ENCODE results near the gene CPLX4. TPM values are rescaled to one million over a fixed set of nuclear protein-coding genes. Genes with fewer than 3 reads are reported as not detected.

Gene CPLX4
- total and polyA plus RNA-seq, 2 donors (not counting 1 experiment from before 2014, with no cell fraction given), result not detected

DNA sequence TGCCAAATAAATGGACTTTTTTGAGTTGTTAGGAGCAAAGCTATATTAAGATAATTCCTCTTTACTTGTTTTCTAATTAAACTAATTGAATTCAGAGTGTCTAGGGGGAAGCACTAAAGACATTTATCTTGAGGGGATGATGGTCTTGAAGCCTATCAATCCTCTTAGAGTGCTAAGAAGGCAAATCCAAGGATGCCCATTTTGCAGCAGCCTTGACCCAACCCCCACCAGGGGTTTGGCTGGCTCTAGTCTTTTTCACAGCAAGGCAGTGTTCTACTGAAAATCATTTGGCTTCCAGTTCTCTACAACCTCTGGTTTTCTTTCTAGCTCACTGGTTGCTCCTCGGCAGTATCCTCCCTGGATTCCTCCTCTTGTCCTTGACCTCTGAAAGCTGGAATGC is 38.7 kb downstream of the CPLX4 start:
- 53% methylated on average over 1 of the region's 1 CpG for WGBS (ENCODE audit: insufficient coverage)
- POLR2A ChIA-PET, result no interaction called here
- Histone ChIP-seq H3K9ac (ENCODE audit: low read length) (no peak overlapping the region), H3K27me3 (replicated peaks in 1 of 4; ENCODE audit: control extremely low read depth in 1 of 4, control insufficient read depth in 3 of 4, insufficient read depth in 4 of 4, low read length in 3 of 4) (peaks cover 0 to 37% (median 20%) of the 10 kb centered on the region in 4 experiments), H3K79me2 (ENCODE audit: control insufficient read depth, insufficient read depth, low read length) (no peaks in the 10 kb centered on the region), H3K4me2 (replicated peaks; ENCODE audit: low read depth, low read length, poor library complexity, severe bottlenecking) (no peak overlapping the region), H3K36me3 (replicated peaks in 1 of 2; ENCODE audit: control extremely low read depth in 1 of 2, control insufficient read depth in 1 of 2, extremely low read depth in 1 of 2, insufficient read depth in 2 of 2, low read length in 1 of 2) (no peaks in the 10 kb centered on the region), H3K4me1 (ENCODE audit: control insufficient read depth in 2 of 2, insufficient read depth in 2 of 2, low read length in 2 of 2) (no peaks in the 10 kb centered on the region), H4K20me1 (ENCODE audit: control insufficient read depth, insufficient read depth, low read length, poor library complexity, severe bottlenecking) (no peaks in the 10 kb centered on the region), H3K27ac (ENCODE audit: low read length in 2 of 2) (no peak overlapping the region), H3K4me3 (ENCODE audit: control extremely low read depth in 1 of 5, extremely low read depth in 1 of 5, insufficient read depth in 1 of 5, low read depth in 2 of 5, low read length in 4 of 5) (no peak overlapping the region), H2AFZ (ENCODE audit: insufficient read depth, low read depth, low read length, poor library complexity, severe bottlenecking) (no peak overlapping the region), H3K9me3 (ENCODE audit: control extremely low read depth in 1 of 3, control insufficient read depth in 2 of 3, insufficient read depth in 1 of 3, low read length in 2 of 3) (peaks cover 0 to 1% (median 0%) of the 10 kb centered on the region in 3 donors)
- no peak for ATAC-seq (ENCODE audit: low read depth)
- Mint-ChIP-seq H3K4me1 (no peaks in the 10 kb centered on the region), H3K27ac (no peak overlapping the region), H3K27me3 (peaks cover 63% of the 10 kb centered on the region), H3K4me3 (no peak overlapping the region), H3K9me3 (ENCODE audit: insufficient read depth) (no peaks in the 10 kb centered on the region)
- CTCF ChIA-PET, result no interaction called here
- no peak for TF ChIP-seq EZH2 (IDR thresholded peaks at IDR 0.05; ENCODE audit: borderline replicate concordance, insufficient read depth, low read depth, low read length, poor library complexity, severe bottlenecking)
- TF ChIP-seq, protein P1, sequence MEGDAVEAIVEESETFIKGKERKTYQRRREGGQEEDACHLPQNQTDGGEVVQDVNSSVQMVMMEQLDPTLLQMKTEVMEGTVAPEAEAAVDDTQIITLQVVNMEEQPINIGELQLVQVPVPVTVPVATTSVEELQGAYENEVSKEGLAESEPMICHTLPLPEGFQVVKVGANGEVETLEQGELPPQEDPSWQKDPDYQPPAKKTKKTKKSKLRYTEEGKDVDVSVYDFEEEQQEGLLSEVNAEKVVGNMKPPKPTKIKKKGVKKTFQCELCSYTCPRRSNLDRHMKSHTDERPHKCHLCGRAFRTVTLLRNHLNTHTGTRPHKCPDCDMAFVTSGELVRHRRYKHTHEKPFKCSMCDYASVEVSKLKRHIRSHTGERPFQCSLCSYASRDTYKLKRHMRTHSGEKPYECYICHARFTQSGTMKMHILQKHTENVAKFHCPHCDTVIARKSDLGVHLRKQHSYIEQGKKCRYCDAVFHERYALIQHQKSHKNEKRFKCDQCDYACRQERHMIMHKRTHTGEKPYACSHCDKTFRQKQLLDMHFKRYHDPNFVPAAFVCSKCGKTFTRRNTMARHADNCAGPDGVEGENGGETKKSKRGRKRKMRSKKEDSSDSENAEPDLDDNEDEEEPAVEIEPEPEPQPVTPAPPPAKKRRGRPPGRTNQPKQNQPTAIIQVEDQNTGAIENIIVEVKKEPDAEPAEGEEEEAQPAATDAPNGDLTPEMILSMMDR (IDR thresholded peaks at IDR 0.05), result no peak
- intact Hi-C loops (cut with micrococcal nuclease), result no loop called here
- no peak for DNase-seq

DNA sequence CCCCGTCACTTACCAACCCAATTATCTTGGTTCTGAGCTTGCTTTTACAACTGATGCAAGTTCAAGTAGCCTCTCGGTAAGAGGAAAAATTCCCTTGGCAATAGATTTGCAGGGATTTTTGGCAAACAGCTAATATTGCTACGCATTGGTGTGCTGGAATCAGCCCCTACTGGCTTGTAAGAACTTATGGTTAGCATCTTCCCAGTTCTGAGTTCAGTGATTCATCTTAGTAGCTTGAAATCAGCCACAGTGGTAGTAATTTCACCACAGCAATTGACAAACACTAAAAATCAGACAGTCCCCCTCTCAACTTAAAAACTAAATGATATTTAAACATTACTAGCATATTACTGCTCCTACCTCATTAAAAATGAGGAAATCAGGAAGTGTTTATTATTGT is 39.3 kb downstream of the CPLX4 start:
- no peak overlapping the region for H3K4me2 ChIP-seq (replicated peaks; ENCODE audit: low read depth, low read length, poor library complexity, severe bottlenecking)
- H3K4me3 ChIP-seq (ENCODE audit: control extremely low read depth in 1 of 5, extremely low read depth in 1 of 5, insufficient read depth in 1 of 5, low read depth in 2 of 5, low read length in 4 of 5), result no peak overlapping the region
- H3K4me3 Mint-ChIP-seq, result no peak overlapping the region
- H2AFZ ChIP-seq (ENCODE audit: insufficient read depth, low read depth, low read length, poor library complexity, severe bottlenecking), result no peak overlapping the region
- DNase-seq (no peak), ATAC-seq (ENCODE audit: low read depth) (no peak)
- intact Hi-C loops (cut with micrococcal nuclease), result no loop called here
- H3K9me3 ChIP-seq (ENCODE audit: control extremely low read depth in 1 of 3, control insufficient read depth in 2 of 3, insufficient read depth in 1 of 3, low read length in 2 of 3), result peaks cover 0 to 4% (median 1%) of the 10 kb centered on the region in 3 donors
- no peaks in the 10 kb centered on the region for H3K9me3 Mint-ChIP-seq (ENCODE audit: insufficient read depth)
- TF ChIP-seq, protein P1 (IDR thresholded peaks at IDR 0.05), result no peak
- no peak for TF ChIP-seq EZH2 (IDR thresholded peaks at IDR 0.05; ENCODE audit: borderline replicate concordance, insufficient read depth, low read depth, low read length, poor library complexity, severe bottlenecking)
- peaks cover 0 to 42% (median 24%) of the 10 kb centered on the region in 4 experiments for H3K27me3 ChIP-seq (replicated peaks in 1 of 4; ENCODE audit: control extremely low read depth in 1 of 4, control insufficient read depth in 3 of 4, insufficient read depth in 4 of 4, low read length in 3 of 4)
- no peak overlapping the region for H3K9ac ChIP-seq (ENCODE audit: low read length)
- no peaks in the 10 kb centered on the region for H3K4me1 Mint-ChIP-seq
- H3K27me3 Mint-ChIP-seq, result peaks cover 64% of the 10 kb centered on the region
- no peaks in the 10 kb centered on the region for H3K79me2 ChIP-seq (ENCODE audit: control insufficient read depth, insufficient read depth, low read length)
- 54% methylated on average over 2 of the region's 3 CpGs for WGBS (ENCODE audit: insufficient coverage)
- H3K27ac Mint-ChIP-seq, result no peak overlapping the region
- no peaks in the 10 kb centered on the region for H4K20me1 ChIP-seq (ENCODE audit: control insufficient read depth, insufficient read depth, low read length, poor library complexity, severe bottlenecking)
- ChIA-PET POLR2A (no interaction called here), CTCF (no interaction called here)
- H3K36me3 ChIP-seq (replicated peaks in 1 of 2; ENCODE audit: control extremely low read depth in 1 of 2, control insufficient read depth in 1 of 2, extremely low read depth in 1 of 2, insufficient read depth in 2 of 2, low read length in 1 of 2), result no peaks in the 10 kb centered on the region
- peaks cover 0 to 1% of the 10 kb centered on the region in 2 donors for H3K4me1 ChIP-seq (ENCODE audit: control insufficient read depth in 2 of 2, insufficient read depth in 2 of 2, low read length in 2 of 2)
- H3K27ac ChIP-seq (ENCODE audit: low read length in 2 of 2), result no peak overlapping the region

All from B cell (primary cell).